SK-N-SH treated with all-trans-retinoic acid at 6 μM for 48 hours (cell line): ENCODE results near the gene RBM34.
A peak's percentile ranks its signal among the peaks of the same experiment; 100 is the strongest.

Experiments
- ATAC-seq: fragments of 200-7000 bp; cut with Tn5 transposase; 3 replicates; pipeline ENCODE4 v1.9.1; 2020; ENCODE audit warnings: mild to moderate bottlenecking, moderate library complexity
- ARNTL ChIP-seq: fragments of 450-650 bp; formaldehyde crosslinking; IDR thresholded peaks from 2 replicates; pipeline ENCODE4 v1.5.0; 2020; ENCODE audit warnings: low read depth, mild to moderate bottlenecking, moderate library complexity, borderline replicate concordance
- BACH2 ChIP-seq: fragments of 250-450 bp; sonication (Bioruptor Pico); IDR thresholded peaks from 2 replicates; pipeline ENCODE4 v1.9.0; 2021; ENCODE audit warnings: mild to moderate bottlenecking, borderline replicate concordance
- CREB5 ChIP-seq: fragments of 250-450 bp; sonication (Bioruptor Pico); IDR thresholded peaks from 2 replicates; pipeline ENCODE4 v1.5.1; 2020; ENCODE audit warnings: low read depth, mild to moderate bottlenecking, moderate library complexity
- CSDC2 ChIP-seq: fragments of 250-450 bp; sonication (Bioruptor Pico); IDR thresholded peaks from 2 replicates; pipeline ENCODE4 v1.5.0; 2020; ENCODE audit warnings: mild to moderate bottlenecking, moderate library complexity
- CSRNP3 ChIP-seq: fragments of 250-450 bp; sonication (Bioruptor Pico); IDR thresholded peaks from 2 replicates; pipeline ENCODE4 v1.5.1; 2021; ENCODE audit warnings: mild to moderate bottlenecking, moderate library complexity
- ESRRG ChIP-seq: fragments of 250-450 bp; sonication (Bioruptor Pico); IDR thresholded peaks from 2 replicates; pipeline ENCODE4 v1.6.1; 2021; ENCODE audit warnings: mild to moderate bottlenecking
- ISL1 ChIP-seq: fragments of 250-450 bp; sonication (Bioruptor Pico); IDR thresholded peaks from 2 replicates; pipeline ENCODE4 v2.1.2; 2022; ENCODE audit warnings: mild to moderate bottlenecking, moderate library complexity
- OSR1 ChIP-seq: fragments of 250-450 bp; sonication (Bioruptor Pico); IDR thresholded peaks from 2 replicates; pipeline ENCODE4 v1.8.0; 2022; ENCODE audit warnings: moderate library complexity, mild to moderate bottlenecking, inconsistent platforms
- PATZ1 ChIP-seq: fragments of 250-450 bp; sonication (Bioruptor Pico); IDR thresholded peaks from 2 replicates; pipeline ENCODE4 v1.8.0; 2020; ENCODE audit warnings: mild to moderate bottlenecking, moderate library complexity, borderline replicate concordance
- POU6F1 ChIP-seq: fragments of 250-450 bp; sonication (Bioruptor Pico); IDR thresholded peaks from 2 replicates; pipeline ENCODE4 v1.8.0; 2021; ENCODE audit warnings: low read depth, mild to moderate bottlenecking, moderate library complexity, borderline replicate concordance
- RARB ChIP-seq: fragments of 250-450 bp; sonication (Bioruptor Pico); IDR thresholded peaks from 2 replicates; pipeline ENCODE4 v1.8.0; 2021; ENCODE audit warnings: mild to moderate bottlenecking, moderate library complexity
- SNAI2 ChIP-seq: fragments of 250-450 bp; sonication (Bioruptor Pico); IDR thresholded peaks from 2 replicates; pipeline ENCODE4 v1.5.0; 2020; ENCODE audit warnings: mild to moderate bottlenecking, moderate library complexity
- TCF4 ChIP-seq: fragments of 250-450 bp; sonication (Bioruptor Pico); IDR thresholded peaks from 2 replicates; pipeline ENCODE4 v1.8.0; 2021; ENCODE audit warnings: mild to moderate bottlenecking, moderate library complexity, borderline replicate concordance
- TOX ChIP-seq: fragments of 250-450 bp; sonication (Bioruptor Pico); IDR thresholded peaks from 2 replicates; pipeline ENCODE4 v1.8.0; 2021; ENCODE audit warnings: mild to moderate bottlenecking, moderate library complexity, borderline replicate concordance
- TSHZ2 ChIP-seq: fragments of 250-450 bp; sonication (Bioruptor Pico); IDR thresholded peaks from 2 replicates; pipeline ENCODE4 v1.5.0; 2020; ENCODE audit warnings: mild to moderate bottlenecking, moderate library complexity
- ZC3H10 ChIP-seq: fragments of 250-450 bp; sonication (Bioruptor Pico); IDR thresholded peaks from 2 replicates; pipeline ENCODE4 v1.5.1; 2021; ENCODE audit warnings: mild to moderate bottlenecking, moderate library complexity
- ZFP3 ChIP-seq: fragments of 250-450 bp; sonication (Bioruptor Pico); IDR thresholded peaks from 2 replicates; pipeline ENCODE4 v1.5.0; 2020; ENCODE audit warnings: mild to moderate bottlenecking, moderate library complexity
- ZFP30 ChIP-seq: fragments of 450-650 bp; formaldehyde crosslinking; IDR thresholded peaks from 2 replicates; pipeline ENCODE4 v1.5.0; 2022; ENCODE audit warnings: mild to moderate bottlenecking, moderate library complexity
- ZNF565 ChIP-seq: fragments of 450-650 bp; formaldehyde crosslinking; conservative IDR thresholded peaks from 2 replicates; pipeline ENCODE4 v1.5.0; 2020; ENCODE audit warnings: low read depth, mild to moderate bottlenecking, moderate library complexity
- ZNF70 ChIP-seq: fragments of 450-650 bp; formaldehyde crosslinking; IDR thresholded peaks from 2 replicates; pipeline ENCODE4 v1.5.0; 2020; ENCODE audit warnings: mild to moderate bottlenecking, moderate library complexity
- ZNF8 ChIP-seq: fragments of 450-650 bp; formaldehyde crosslinking; IDR thresholded peaks from 2 replicates; pipeline ENCODE4 v1.5.0; 2020; ENCODE audit warnings: mild to moderate bottlenecking, moderate library complexity

The RBM34 gene

GRCh38 chr1:235105051-235106043 lies 55.7 kb downstream of the RBM34 start:
- peak; percentile 16 for ATAC-seq
- TF ChIP-seq ZFP3 (CRISPR knock-in tag): no peak
- no peak for TF ChIP-seq ZNF565 (CRISPR knock-in tag)
- TF ChIP-seq TCF4 (CRISPR knock-in tag): no peak
- TF ChIP-seq TSHZ2 (CRISPR knock-in tag): no peak
- no peak for TF ChIP-seq ZNF8 (CRISPR knock-in tag)
- TF ChIP-seq TOX (CRISPR knock-in tag): no peak
- no peak for TF ChIP-seq ESRRG (CRISPR knock-in tag)
- no peak for TF ChIP-seq CSDC2 (CRISPR knock-in tag)
- TF ChIP-seq ARNTL (CRISPR knock-in tag): no peak
- no peak for TF ChIP-seq POU6F1 (CRISPR knock-in tag)
- no peak for TF ChIP-seq ISL1 (CRISPR knock-in tag)
- TF ChIP-seq, all 23 proteins: peak for 0

- ATAC-seq: no peak
- TF ChIP-seq TOX (CRISPR knock-in tag) (no peak), ZNF70 (CRISPR knock-in tag) (no peak), CSRNP3 (CRISPR knock-in tag) (no peak)
Observed at GRCh38 chr1:235102993-235103411, 58.0 kb downstream of the RBM34 start.

- ATAC-seq: no peak
- TF ChIP-seq OSR1 (CRISPR knock-in tag): no peak
- TF ChIP-seq ZNF565 (CRISPR knock-in tag): no peak
- TF ChIP-seq PATZ1: no peak
- no peak for TF ChIP-seq TOX (CRISPR knock-in tag)
- TF ChIP-seq ZFP30: no peak
- TF ChIP-seq CREB5: no peak
- TF ChIP-seq ARNTL (CRISPR knock-in tag): no peak
- TF ChIP-seq ISL1 (CRISPR knock-in tag): no peak
- TF ChIP-seq ZFP3 (CRISPR knock-in tag): no peak
- TF ChIP-seq ZNF8 (CRISPR knock-in tag): no peak
- no peak for TF ChIP-seq TSHZ2 (CRISPR knock-in tag)
- TF ChIP-seq ESRRG (CRISPR knock-in tag): no peak
- TF ChIP-seq SNAI2: no peak
- no peak for TF ChIP-seq CSDC2 (CRISPR knock-in tag)
- no peak for TF ChIP-seq RARB
- TF ChIP-seq CSRNP3 (CRISPR knock-in tag): no peak
- no peak for TF ChIP-seq ZNF70 (CRISPR knock-in tag)
- TF ChIP-seq TCF4 (CRISPR knock-in tag): no peak
- no peak for TF ChIP-seq BACH2
- no peak for TF ChIP-seq ZC3H10 (CRISPR knock-in tag)
Observed at GRCh38 chr1:235102259-235102582, 58.8 kb downstream of the RBM34 start.
